Measurements from ENCODE around the gene ATP10B.
"Not testable (repeated sequence)": the region's sequence is repeated elsewhere in the genome, so short reads cannot be mapped to it uniquely, and the experiment has no call there.

Gene ATP10B

DNA sequence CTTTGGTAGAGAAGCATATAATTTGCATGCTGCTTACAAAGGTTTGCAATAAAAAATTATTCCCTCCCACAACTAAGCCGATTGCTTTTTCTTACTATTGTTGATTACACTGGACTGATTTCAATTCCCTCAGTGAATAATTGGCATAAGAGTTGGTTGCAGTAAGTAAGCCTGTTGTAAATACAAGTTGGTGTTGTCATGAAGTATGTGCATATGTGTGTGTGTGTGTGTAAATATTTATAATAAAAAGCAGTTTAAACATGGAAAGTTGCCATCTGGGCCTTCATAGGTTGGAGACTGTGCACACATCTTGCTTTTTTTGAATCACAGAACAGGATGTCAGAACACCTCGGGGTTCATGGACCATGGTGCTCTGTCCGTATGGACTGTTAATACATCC, 131.2 kb downstream of the ATP10B start:
- no peak overlapping the region for H3K27ac ChIP-seq
- TF ChIP-seq, protein P1, sequence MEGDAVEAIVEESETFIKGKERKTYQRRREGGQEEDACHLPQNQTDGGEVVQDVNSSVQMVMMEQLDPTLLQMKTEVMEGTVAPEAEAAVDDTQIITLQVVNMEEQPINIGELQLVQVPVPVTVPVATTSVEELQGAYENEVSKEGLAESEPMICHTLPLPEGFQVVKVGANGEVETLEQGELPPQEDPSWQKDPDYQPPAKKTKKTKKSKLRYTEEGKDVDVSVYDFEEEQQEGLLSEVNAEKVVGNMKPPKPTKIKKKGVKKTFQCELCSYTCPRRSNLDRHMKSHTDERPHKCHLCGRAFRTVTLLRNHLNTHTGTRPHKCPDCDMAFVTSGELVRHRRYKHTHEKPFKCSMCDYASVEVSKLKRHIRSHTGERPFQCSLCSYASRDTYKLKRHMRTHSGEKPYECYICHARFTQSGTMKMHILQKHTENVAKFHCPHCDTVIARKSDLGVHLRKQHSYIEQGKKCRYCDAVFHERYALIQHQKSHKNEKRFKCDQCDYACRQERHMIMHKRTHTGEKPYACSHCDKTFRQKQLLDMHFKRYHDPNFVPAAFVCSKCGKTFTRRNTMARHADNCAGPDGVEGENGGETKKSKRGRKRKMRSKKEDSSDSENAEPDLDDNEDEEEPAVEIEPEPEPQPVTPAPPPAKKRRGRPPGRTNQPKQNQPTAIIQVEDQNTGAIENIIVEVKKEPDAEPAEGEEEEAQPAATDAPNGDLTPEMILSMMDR (conservative IDR thresholded peaks at IDR 0.05), result no peak

DNA sequence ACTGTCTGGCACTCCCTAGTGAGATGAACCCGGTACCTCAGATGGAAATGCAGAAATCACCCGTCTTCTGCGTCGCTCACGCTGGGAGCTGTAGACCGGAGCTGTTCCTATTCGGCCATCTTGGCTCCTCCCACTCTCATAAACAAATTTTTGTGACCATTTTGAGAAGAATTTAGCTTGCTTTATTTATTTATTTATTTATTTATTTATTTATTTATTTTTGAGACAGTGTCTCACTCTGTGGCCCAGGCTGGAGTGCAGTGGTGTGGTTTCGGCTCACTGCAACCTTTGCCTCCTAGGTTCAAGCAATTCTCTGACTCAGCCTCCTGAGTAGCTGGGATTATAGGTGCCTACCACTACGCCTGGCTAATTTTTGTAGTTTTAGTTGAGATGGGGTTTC, 136.5 kb downstream of the ATP10B start:
- not testable (repeated sequence) for H3K27ac ChIP-seq

DNA sequence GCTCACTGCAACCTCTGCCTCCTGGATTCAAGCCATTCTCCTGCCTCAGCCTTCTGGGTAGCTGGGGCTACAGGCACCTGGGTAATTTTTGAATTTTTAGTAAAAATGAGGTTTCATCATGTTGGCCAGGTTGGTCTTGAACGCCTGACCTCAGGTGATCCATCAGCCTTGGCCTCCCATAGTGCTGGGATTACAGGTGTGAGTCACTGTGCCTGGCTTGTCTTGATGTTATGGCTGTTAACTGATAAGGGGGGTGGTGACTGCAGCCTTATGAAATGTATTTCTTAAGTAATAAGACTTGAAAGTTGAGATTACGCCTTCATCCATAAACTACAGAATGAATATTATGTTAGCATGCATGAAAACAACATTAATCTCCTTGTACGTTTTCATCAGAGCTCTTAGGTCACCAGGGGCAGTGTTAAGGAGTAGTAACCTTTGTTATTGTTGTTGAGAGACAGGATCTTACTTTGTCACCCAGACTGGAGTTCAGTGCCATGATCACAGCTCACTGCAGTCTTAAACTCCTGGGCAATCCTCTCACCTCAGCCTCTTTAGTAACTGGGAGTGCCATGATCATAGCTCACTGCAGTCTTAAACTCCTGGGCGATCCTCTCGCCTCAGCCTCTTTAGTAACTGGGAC, 148.3 kb downstream of the ATP10B start:
- no peak overlapping the region for H3K27ac ChIP-seq
- TF ChIP-seq, protein P1 (conservative IDR thresholded peaks at IDR 0.05), result no peak

DNA sequence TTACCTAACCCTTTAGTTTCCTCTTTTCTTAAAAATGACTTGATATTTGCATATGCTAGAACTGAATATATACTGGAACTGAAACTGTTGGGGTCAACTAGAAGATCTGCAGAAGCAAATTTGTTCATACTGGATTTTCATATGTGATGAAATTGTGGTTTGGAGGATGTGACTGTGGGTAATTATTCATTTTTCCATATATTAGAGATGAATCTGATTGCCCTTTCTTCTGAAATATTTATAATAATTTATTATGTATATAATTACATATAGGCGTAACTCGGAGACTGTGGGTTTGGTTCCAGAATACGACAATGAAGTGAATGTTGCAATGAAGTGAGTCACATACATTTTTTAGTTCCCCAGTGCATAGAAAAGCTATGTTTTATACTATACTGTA, 149.1 kb downstream of the ATP10B start:
- H3K27ac ChIP-seq, result no peak overlapping the region
- TF ChIP-seq, protein P1 (conservative IDR thresholded peaks at IDR 0.05), result no peak

DNA sequence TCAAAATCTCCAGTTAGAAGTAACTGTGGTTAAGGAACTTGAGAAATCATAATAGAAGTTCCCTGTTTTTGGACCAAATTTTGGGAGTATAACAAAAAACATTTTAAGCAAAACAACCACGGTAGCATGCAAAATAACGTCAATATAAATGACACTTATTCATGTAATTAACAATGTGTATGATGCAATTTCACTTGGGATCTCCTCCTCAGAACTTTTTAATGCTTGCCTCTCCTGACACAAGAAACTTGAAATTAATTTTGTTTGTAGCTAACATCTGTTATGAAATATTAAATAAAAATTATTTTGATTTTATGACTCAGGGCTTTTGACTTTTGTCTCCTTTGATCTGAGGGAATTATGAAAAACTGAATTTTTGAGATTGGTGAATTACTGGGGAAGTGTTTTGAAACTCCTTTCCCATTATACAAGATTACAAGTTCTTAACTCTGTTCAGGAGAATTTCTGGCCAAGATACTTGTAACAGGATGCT, 149.7 kb downstream of the ATP10B start:
- H3K27ac ChIP-seq, result no peak overlapping the region
- TF ChIP-seq, protein P1 (conservative IDR thresholded peaks at IDR 0.05), result no peak

DNA sequence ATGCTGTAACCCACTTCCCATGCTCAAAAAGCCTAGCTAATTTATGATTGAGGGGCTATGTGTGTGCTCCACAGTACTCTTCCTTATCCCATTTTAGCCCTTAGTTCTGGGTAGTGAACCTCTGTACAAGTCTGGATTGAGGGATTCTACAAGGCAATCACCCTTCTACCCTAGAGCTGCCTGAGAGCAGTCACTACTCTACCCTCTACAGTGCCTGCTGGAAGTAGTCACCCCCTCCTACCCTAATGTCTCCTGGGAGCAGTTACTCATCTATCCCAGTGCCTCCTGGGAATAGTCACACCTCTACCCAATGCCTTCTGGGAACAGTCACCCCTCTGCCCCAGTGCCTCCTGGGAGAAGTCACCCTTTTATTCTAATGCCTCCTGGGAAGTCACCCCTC, 150.6 kb downstream of the ATP10B start:
- no peak overlapping the region for H3K27ac ChIP-seq
- TF ChIP-seq, protein P1 (conservative IDR thresholded peaks at IDR 0.05), result no peak

DNA sequence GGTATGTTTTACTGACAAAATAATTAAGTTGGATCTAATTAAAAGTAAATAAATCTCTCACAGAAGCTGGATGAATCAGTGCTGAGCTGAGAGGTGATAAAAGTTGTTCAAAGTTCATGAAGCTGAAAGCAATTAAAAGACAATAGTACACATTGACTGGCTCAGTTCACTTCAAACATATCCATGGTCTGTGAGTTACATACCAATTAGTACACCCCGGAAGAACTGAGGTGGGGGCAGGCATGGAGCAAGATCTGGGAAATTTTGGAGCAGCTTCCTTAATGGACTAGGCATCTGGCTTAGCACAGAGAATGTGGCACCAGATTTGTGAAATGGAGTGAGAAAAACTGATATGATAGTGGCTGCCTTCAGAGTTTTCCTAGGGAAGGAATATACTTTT, 152.7 kb downstream of the ATP10B start:
- no peak overlapping the region for H3K27ac ChIP-seq
- TF ChIP-seq, protein P1 (conservative IDR thresholded peaks at IDR 0.05), result no peak

DNA sequence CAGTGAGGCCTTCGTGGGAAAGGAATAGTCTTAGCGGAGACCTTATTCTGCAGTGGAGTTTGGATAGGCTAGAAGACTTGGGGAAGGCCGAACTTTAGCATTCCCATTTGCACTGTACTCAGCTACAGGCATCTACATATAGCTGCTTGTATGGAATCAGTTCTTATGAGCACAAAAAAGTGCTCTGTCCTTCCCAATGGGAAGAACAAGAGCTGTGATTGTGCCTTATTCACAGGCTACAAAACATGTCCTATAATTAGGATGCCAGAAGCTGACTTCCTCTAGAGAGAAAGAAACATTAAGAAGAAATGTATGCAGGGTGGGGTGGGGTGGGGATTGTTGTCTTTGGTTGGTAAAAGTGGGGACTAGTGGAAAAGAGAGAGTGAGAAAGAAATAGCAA, 154.7 kb downstream of the ATP10B start:
- H3K27ac ChIP-seq, result no peak overlapping the region
- TF ChIP-seq, protein P1 (conservative IDR thresholded peaks at IDR 0.05), result no peak

Data from VCaP (cell line).